Suprapubic skin (tissue), 4 donors: ENCODE results near the gene TMEM232.

ENCODE experiments used
- CTCF ChIP-seq, 2 donors: fragments of 200-600 bp in 1 of 2; fragments of 450-650 bp in 1 of 2; sonication (generic) in 1 of 2; IDR thresholded peaks; one replicate each; pipeline ENCODE4 v1.5.1; 2016 to 2019; ENCODE audit warnings: antibody characterized with exemption in 2 of 2, mild to moderate bottlenecking in 1 of 2, moderate library complexity in 1 of 2
- EP300 ChIP-seq: sonication (generic); formaldehyde crosslinking; IDR thresholded peaks from one replicate; pipeline ENCODE4 v1.6.1; 2017; ENCODE audit warnings: antibody characterized with exemption
- POLR2A ChIP-seq, 2 donors: fragments of 450-650 bp; IDR thresholded peaks; one replicate each; pipeline ENCODE4 v1.6.1; 2017; ENCODE audit warnings: antibody characterized with exemption in 2 of 2, mild to moderate bottlenecking in 2 of 2, moderate library complexity in 2 of 2
- POLR2AphosphoS5 ChIP-seq, 3 donors: sonication (generic); formaldehyde crosslinking; IDR thresholded peaks; one replicate each; pipeline ENCODE4 v1.6.1; 2017; ENCODE audit warnings: antibody characterized with exemption in 3 of 3

GRCh38 chr5:110478895-110479294, 247.6 kb downstream of the TMEM232 start:
- no peak for TF ChIP-seq CTCF (IDR thresholded peaks at IDR 0.05)
- no peak for TF ChIP-seq POLR2A (IDR thresholded peaks at IDR 0.05)
- no peak for TF ChIP-seq EP300
- no peak for TF ChIP-seq POLR2AphosphoS5 (IDR thresholded peaks at IDR 0.05)
